ENCODE results near the gene TMTC2. TPM values are rescaled to one million over a fixed set of nuclear protein-coding genes. Genes with fewer than 3 reads are reported as not detected.

The TMTC2 gene
- total RNA-seq, 6 experiments from 2014 or later, result 0.75 to 3.2 (median 1.1) TPM

DNA sequence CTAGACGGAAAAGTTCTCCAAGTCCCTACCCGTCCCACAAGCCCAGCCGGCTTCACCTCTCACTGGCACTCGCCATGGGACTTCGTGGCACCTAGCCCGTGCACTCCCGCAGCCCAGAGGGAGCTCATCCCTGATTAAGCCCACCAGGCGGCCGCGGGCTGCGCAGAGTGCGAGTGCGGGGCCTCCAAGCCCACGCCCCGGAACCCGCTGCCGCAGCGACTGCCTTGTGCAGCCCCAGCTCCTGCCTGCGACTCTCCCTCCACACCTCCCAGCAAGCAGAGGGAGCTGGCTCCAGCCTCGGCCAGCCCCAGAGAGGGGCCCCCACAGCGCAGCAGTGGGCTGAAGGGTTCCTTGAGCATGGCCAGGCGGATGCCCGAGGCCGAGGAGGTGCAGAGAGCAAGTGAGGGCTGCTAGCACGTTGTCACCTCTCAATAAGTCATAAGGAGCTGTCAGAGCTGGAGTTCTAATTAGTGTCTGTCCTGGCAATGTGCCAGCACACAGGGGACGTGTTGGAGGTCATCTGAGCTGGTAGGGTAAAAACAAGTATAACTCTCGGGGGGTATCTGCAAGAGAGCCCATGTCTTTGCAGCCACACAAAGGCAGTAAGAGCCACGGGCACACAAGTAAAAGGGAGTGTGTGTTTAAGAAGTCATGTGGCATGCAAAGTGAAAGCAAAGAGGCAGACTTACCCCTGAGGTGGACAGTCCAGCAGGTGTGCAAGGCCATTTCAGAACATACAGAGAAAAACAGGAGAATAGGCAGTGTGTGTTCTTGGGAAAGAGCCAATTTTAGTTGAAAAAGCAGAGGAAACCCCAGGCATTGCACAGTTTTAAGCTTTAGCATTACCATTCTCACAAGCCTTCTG lies 27.1 kb upstream of the TMTC2 start:
- Mint-ChIP-seq H3K4me3 (no peak overlapping the region), H3K9me3 (peaks cover 52% of the 10 kb centered on the region), H3K27ac (no peak overlapping the region), H3K4me1 (ENCODE audit: low read depth) (no peaks in the 10 kb centered on the region), H3K36me3 (ENCODE audit: low read depth) (no peaks in the 10 kb centered on the region), H3K27me3 (ENCODE audit: insufficient read depth) (no peaks in the 10 kb centered on the region; the same call in 1 of the 2 replicates)
- DNase-seq, result no peak
- TF ChIP-seq, protein P1, sequence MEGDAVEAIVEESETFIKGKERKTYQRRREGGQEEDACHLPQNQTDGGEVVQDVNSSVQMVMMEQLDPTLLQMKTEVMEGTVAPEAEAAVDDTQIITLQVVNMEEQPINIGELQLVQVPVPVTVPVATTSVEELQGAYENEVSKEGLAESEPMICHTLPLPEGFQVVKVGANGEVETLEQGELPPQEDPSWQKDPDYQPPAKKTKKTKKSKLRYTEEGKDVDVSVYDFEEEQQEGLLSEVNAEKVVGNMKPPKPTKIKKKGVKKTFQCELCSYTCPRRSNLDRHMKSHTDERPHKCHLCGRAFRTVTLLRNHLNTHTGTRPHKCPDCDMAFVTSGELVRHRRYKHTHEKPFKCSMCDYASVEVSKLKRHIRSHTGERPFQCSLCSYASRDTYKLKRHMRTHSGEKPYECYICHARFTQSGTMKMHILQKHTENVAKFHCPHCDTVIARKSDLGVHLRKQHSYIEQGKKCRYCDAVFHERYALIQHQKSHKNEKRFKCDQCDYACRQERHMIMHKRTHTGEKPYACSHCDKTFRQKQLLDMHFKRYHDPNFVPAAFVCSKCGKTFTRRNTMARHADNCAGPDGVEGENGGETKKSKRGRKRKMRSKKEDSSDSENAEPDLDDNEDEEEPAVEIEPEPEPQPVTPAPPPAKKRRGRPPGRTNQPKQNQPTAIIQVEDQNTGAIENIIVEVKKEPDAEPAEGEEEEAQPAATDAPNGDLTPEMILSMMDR (IDR thresholded peaks at IDR 0.05), result no peak

- H3K27me3 Mint-ChIP-seq (ENCODE audit: insufficient read depth), result peaks cover under 1% of the 10 kb centered on the region
- no peak for DNase-seq
These were observed 26.0 kb upstream of the TMTC2 start for GRCh38 chr12:82660541-82661325.

DNA sequence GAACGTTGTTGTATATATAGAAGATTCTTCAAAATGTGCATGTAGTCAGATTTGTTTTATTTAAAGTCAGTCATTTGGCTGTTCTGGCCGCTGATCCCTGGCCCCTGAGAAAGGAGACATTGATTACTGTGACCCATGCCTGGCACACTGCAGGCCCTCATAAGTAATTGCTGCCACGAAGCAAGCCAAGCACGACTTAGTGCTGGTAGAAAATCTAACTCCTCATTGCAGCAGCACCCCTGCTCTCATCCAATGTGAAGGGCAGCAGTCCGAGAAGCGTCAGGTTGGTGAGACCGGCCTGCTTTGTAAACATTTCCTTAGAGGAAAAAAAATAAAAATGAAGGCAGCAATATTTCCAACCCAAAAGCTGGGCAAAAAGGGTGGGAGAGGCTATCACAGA lies 22.8 kb upstream of the TMTC2 start:
- DNase-seq, result no peak
- H3K9me3 Mint-ChIP-seq, result peaks cover 26% of the 10 kb centered on the region
- peaks cover 2% of the 10 kb centered on the region for H3K27me3 Mint-ChIP-seq (ENCODE audit: insufficient read depth)
- H3K27ac Mint-ChIP-seq, result no peak overlapping the region
- H3K4me3 Mint-ChIP-seq, result no peak overlapping the region
- no peaks in the 10 kb centered on the region for H3K36me3 Mint-ChIP-seq (ENCODE audit: low read depth)
- no peaks in the 10 kb centered on the region for H3K4me1 Mint-ChIP-seq (ENCODE audit: low read depth)
- TF ChIP-seq, protein P1 (IDR thresholded peaks at IDR 0.05), result no peak

More at GRCh38 chr12:82660541-82661325, 26.0 kb upstream of the TMTC2 start:
- Mint-ChIP-seq H3K4me3 (no peak overlapping the region), H3K9me3 (peaks cover 47% of the 10 kb centered on the region), H3K4me1 (ENCODE audit: low read depth) (no peaks in the 10 kb centered on the region), H3K27ac (no peak overlapping the region), H3K36me3 (ENCODE audit: low read depth) (no peaks in the 10 kb centered on the region)
- TF ChIP-seq, protein P1 (IDR thresholded peaks at IDR 0.05), result no peak

- Mint-ChIP-seq H3K36me3 (ENCODE audit: low read depth) (no peaks in the 10 kb centered on the region), H3K27ac (no peak overlapping the region)
These were observed 21.4 kb upstream of the TMTC2 start for GRCh38 chr12:82665142-82665923.

GRCh38 chr12:82666830-82667229 lies 19.9 kb upstream of the TMTC2 start:
- Mint-ChIP-seq H3K27ac (no peak overlapping the region), H3K9me3 (peaks cover 11% of the 10 kb centered on the region), H3K4me1 (ENCODE audit: low read depth) (no peaks in the 10 kb centered on the region), H3K36me3 (ENCODE audit: low read depth) (no peaks in the 10 kb centered on the region), H3K27me3 (ENCODE audit: insufficient read depth) (peaks cover 2% of the 10 kb centered on the region), H3K4me3 (no peak overlapping the region)
- TF ChIP-seq, protein P1 (IDR thresholded peaks at IDR 0.05), result no peak
- no peak for DNase-seq

More at GRCh38 chr12:82665142-82665923, 21.4 kb upstream of the TMTC2 start:
- TF ChIP-seq, protein P1 (IDR thresholded peaks at IDR 0.05), result no peak
- Mint-ChIP-seq H3K4me3 (no peak overlapping the region), H3K27me3 (ENCODE audit: insufficient read depth) (peaks cover 2% of the 10 kb centered on the region), H3K9me3 (peaks cover 15% of the 10 kb centered on the region), H3K4me1 (ENCODE audit: low read depth) (no peaks in the 10 kb centered on the region)
- no peak for DNase-seq
